IMR-90 (cell line): Measurements from ENCODE around the gene KRT76.
"Not testable (repeated sequence)": the region's sequence is repeated elsewhere in the genome, so short reads cannot be mapped to it uniquely, and the experiment has no call there.

Source experiments
- CTCF ChIP-seq: conservative IDR thresholded peaks from 2 replicates; pipeline ENCODE4 v1.5.1; 2012; ENCODE audit warnings: mild to moderate bottlenecking, low read depth, low read length, improper control_type of control experiment
- ELK1 ChIP-seq: fragments of 150-350 bp; IDR thresholded peaks from 2 replicates; pipeline ENCODE4 v1.6.1; 2016; ENCODE audit warnings: low read depth, mild to moderate bottlenecking, low read length, moderate library complexity, borderline replicate concordance
- MXI1 ChIP-seq: IDR thresholded peaks from 2 replicates; pipeline ENCODE4 v1.6.1; 2012; ENCODE audit warnings: low read depth, mild to moderate bottlenecking, low read length, moderate library complexity, borderline replicate concordance
- POLR2A ChIP-seq: IDR thresholded peaks from 2 replicates; pipeline ENCODE4 v1.6.1; 2012; ENCODE audit warnings: mild to moderate bottlenecking, low read depth, low read length
- RAD21 ChIP-seq: IDR thresholded peaks from 2 replicates; pipeline ENCODE4 v1.6.1; 2012; ENCODE audit warnings: low read length, improper control_type of control experiment
- RCOR1 ChIP-seq: IDR thresholded peaks from 2 replicates; pipeline ENCODE4 v1.6.1; 2012; ENCODE audit warnings: mild to moderate bottlenecking, low read length, improper control_type of control experiment; ENCODE audit not compliant: insufficient replicate concordance
- RFX5 ChIP-seq: IDR thresholded peaks from 2 replicates; pipeline ENCODE4 v1.8.0; 2012; ENCODE audit warnings: low read depth, mild to moderate bottlenecking, low read length, moderate library complexity
- SMC3 ChIP-seq: fragments of 150-350 bp; IDR thresholded peaks from 2 replicates; pipeline ENCODE4 v1.6.1; 2016; ENCODE audit warnings: low read depth, mild to moderate bottlenecking, antibody characterized with exemption, low read length, moderate library complexity
- USF2 ChIP-seq: fragments of 150-350 bp; IDR thresholded peaks from 2 replicates; pipeline ENCODE4 v1.6.1; 2017; ENCODE audit warnings: mild to moderate bottlenecking, antibody characterized with exemption, low read length, low read depth

GRCh38 chr12:52750532-52750931 is 26.6 kb downstream of the KRT76 start:
- not testable (repeated sequence) for TF ChIP-seq CTCF, RAD21, POLR2A, USF2, MXI1, RCOR1, ELK1, RFX5, SMC3
